HK-2 (cell line): ENCODE results near the gene CCDC110.
A peak's percentile ranks its signal among the peaks of the same experiment; 100 is the strongest.
"Not testable (repeated sequence)": the region's sequence is repeated elsewhere in the genome, so short reads cannot be mapped to it uniquely, and the experiment has no call there.

Experiments
- DNase-seq: peaks from one replicate; pipeline ENCODE4 v3.0.0-alpha.2; 2018; ENCODE audit not compliant: unreplicated experiment

Gene CCDC110

GRCh38 chr4:185471235-185472102, at the start of gene CCDC110:
Gene CCDC110 (minus strand): TSS chr4:185471733. CDS start chr4:185471683, 50 bp downstream.
- DNase-seq = peak; percentile 92

GRCh38 chr4:185520119-185520518, 48.6 kb upstream of the CCDC110 start:
- DNase-seq = no peak

- DNase-seq = no peak
These were observed 47.0 kb upstream of the CCDC110 start for GRCh38 chr4:185518494-185518893.

GRCh38 chr4:185518069-185518468, 46.5 kb upstream of the CCDC110 start:
- DNase-seq = no peak

GRCh38 chr4:185515248-185515647, 43.7 kb upstream of the CCDC110 start:
- no peak for DNase-seq

GRCh38 chr4:185514182-185514697, 42.7 kb upstream of the CCDC110 start:
- DNase-seq = no peak

- DNase-seq = no peak
These were observed 42.1 kb upstream of the CCDC110 start for GRCh38 chr4:185513489-185514181.

GRCh38 chr4:185512516-185512915, 41.0 kb upstream of the CCDC110 start:
- no peak for DNase-seq

GRCh38 chr4:185511243-185511642, 39.7 kb upstream of the CCDC110 start:
- not testable (repeated sequence) for DNase-seq

GRCh38 chr4:185510806-185511205, 39.3 kb upstream of the CCDC110 start:
- no peak for DNase-seq

GRCh38 chr4:185508181-185508580, 36.6 kb upstream of the CCDC110 start:
- DNase-seq = no peak

GRCh38 chr4:185506422-185506821, 34.9 kb upstream of the CCDC110 start:
- DNase-seq = no peak

GRCh38 chr4:185504098-185505047, 32.8 kb upstream of the CCDC110 start:
- peak; percentile 51 for DNase-seq

- DNase-seq = no peak
These were observed 30.9 kb upstream of the CCDC110 start for GRCh38 chr4:185502386-185502785.

- DNase-seq = no peak
These were observed 29.0 kb upstream of the CCDC110 start for GRCh38 chr4:185500576-185500975.

- no peak for DNase-seq
These were observed 28.5 kb upstream of the CCDC110 start for GRCh38 chr4:185500035-185500434.

- no peak for DNase-seq
These were observed 17.1 kb upstream of the CCDC110 start for GRCh38 chr4:185488650-185489049.

- DNase-seq = no peak
These were observed 9.9 kb upstream of the CCDC110 start for GRCh38 chr4:185481401-185481800.

GRCh38 chr4:185480016-185480732, 8.6 kb upstream of the CCDC110 start:
- no peak for DNase-seq

GRCh38 chr4:185479507-185479971, 8.0 kb upstream of the CCDC110 start:
- no peak for DNase-seq

- no peak for DNase-seq
These were observed 1.7 kb upstream of the CCDC110 start for GRCh38 chr4:185473247-185473646.
